Neutrophil (primary cell): ENCODE results near the gene DEUP1.
"Not testable (repeated sequence)": the region's sequence is repeated elsewhere in the genome, so short reads cannot be mapped to it uniquely, and the experiment has no call there.

Source experiments
- H3K27ac ChIP-seq: fragments of 200-600 bp; sonication (generic); 2 replicates; pipeline ENCODE4 v1.5.1; 2016; ENCODE audit warnings: mild to moderate bottlenecking, moderate library complexity
- H3K27me3 ChIP-seq: fragments of 200-600 bp; sonication (generic); 2 replicates; pipeline ENCODE4 v1.6.0; 2016; ENCODE audit warnings: mild to moderate bottlenecking
- H3K36me3 ChIP-seq: fragments of 200-600 bp; sonication (generic); 2 replicates; pipeline ENCODE4 v1.5.1; 2017
- H3K4me1 ChIP-seq, 2 experiments: fragments of 200-600 bp in 1 of 2; sonication (generic) in 1 of 2; 1 replicate in 1 of 2; 2 replicates in 1 of 2; pipeline versions ENCODE4 v1.5.1 to v1.6.1; 2013 to 2016; ENCODE audit warnings: low read depth in 1 of 2, low read length in 1 of 2, mild to moderate bottlenecking in 1 of 2, moderate library complexity in 1 of 2; ENCODE audit not compliant: control insufficient read depth in 1 of 2, insufficient read depth in 1 of 2
- H3K4me3 ChIP-seq, 2 experiments: fragments of 200-600 bp in 1 of 2; sonication (generic) in 1 of 2; 1 replicate in 1 of 2; 2 replicates in 1 of 2; pipeline ENCODE4 v1.5.1; 2013 to 2016; ENCODE audit warnings: low read depth in 1 of 2, low read length in 1 of 2, mild to moderate bottlenecking in 1 of 2, moderate library complexity in 1 of 2
- H3K9me3 ChIP-seq: fragments of 200-600 bp; sonication (generic); 2 replicates; pipeline ENCODE4 v1.5.1; 2016
- CTCF ChIP-seq: fragments of 200-600 bp; sonication (generic); IDR thresholded peaks from 2 replicates; pipeline ENCODE4 v1.5.1; 2016; ENCODE audit warnings: antibody characterized with exemption

The DEUP1 gene

GRCh38 chr11:93410441-93410840 is 79.9 kb downstream of the DEUP1 start:
- Histone ChIP-seq H3K4me1 (no peaks in the 10 kb centered on the region), H3K27me3 (no peaks in the 10 kb centered on the region), H3K4me3 (no peak overlapping the region), H3K27ac (no peak overlapping the region), H3K36me3 (no peaks in the 10 kb centered on the region), H3K9me3 (no peaks in the 10 kb centered on the region)
- no peak for TF ChIP-seq CTCF

GRCh38 chr11:93411705-93412104 is 81.2 kb downstream of the DEUP1 start:
- H3K4me1 ChIP-seq, result no peaks in the 10 kb centered on the region
- H3K36me3 ChIP-seq, result no peaks in the 10 kb centered on the region
- H3K4me3 ChIP-seq, result no peak overlapping the region
- no peak overlapping the region for H3K27ac ChIP-seq
- no peak for TF ChIP-seq CTCF
- no peaks in the 10 kb centered on the region for H3K9me3 ChIP-seq
- no peaks in the 10 kb centered on the region for H3K27me3 ChIP-seq

- Histone ChIP-seq H3K9me3 (no peaks in the 10 kb centered on the region), H3K4me3 (no peak overlapping the region), H3K27ac (no peak overlapping the region), H3K4me1 (no peaks in the 10 kb centered on the region), H3K27me3 (no peaks in the 10 kb centered on the region), H3K36me3 (no peaks in the 10 kb centered on the region)
- TF ChIP-seq CTCF, result no peak
These were observed 101.7 kb downstream of the DEUP1 start for GRCh38 chr11:93432247-93432646.

- not testable (repeated sequence) for H3K4me3 ChIP-seq, H3K4me1 ChIP-seq, H3K27ac ChIP-seq, H3K36me3 ChIP-seq, H3K9me3 ChIP-seq, H3K27me3 ChIP-seq
These were observed 112.7 kb downstream of the DEUP1 start for GRCh38 chr11:93443232-93443631.

GRCh38 chr11:93444617-93445073 is 114.1 kb downstream of the DEUP1 start:
- TF ChIP-seq CTCF, result no peak
- Histone ChIP-seq H3K9me3 (no peaks in the 10 kb centered on the region), H3K36me3 (no peaks in the 10 kb centered on the region), H3K27me3 (no peaks in the 10 kb centered on the region), H3K4me1 (no peaks in the 10 kb centered on the region), H3K27ac (no peak overlapping the region), H3K4me3 (no peak overlapping the region)

- TF ChIP-seq CTCF, result no peak
- Histone ChIP-seq H3K27me3 (no peaks in the 10 kb centered on the region), H3K4me1 (no peaks in the 10 kb centered on the region), H3K36me3 (no peaks in the 10 kb centered on the region), H3K9me3 (no peaks in the 10 kb centered on the region), H3K4me3 (no peak overlapping the region), H3K27ac (no peak overlapping the region)
These were observed 127.7 kb downstream of the DEUP1 start for GRCh38 chr11:93458286-93458685.

GRCh38 chr11:93463666-93464065 is 133.1 kb downstream of the DEUP1 start:
- not testable (repeated sequence) for H3K36me3 ChIP-seq, H3K27ac ChIP-seq

More at GRCh38 chr11:93463666-93464065, 133.1 kb downstream of the DEUP1 start:
- not testable (repeated sequence) for H3K4me1 ChIP-seq, H3K9me3 ChIP-seq, H3K27me3 ChIP-seq, H3K4me3 ChIP-seq
